Heart left ventricle (tissue), 16 donors: ENCODE measurements around the gene SURF6. TPM values are rescaled to one million over a fixed set of nuclear protein-coding genes. Genes with fewer than 3 reads are reported as not detected.

Experiments
- ATAC-seq, 4 donors: fragments of 200-7000 bp; cut with Tn5 transposase; one replicate each; pipeline ENCODE4 v1.9.1; 2020 to 2022; ENCODE audit warnings: moderate library complexity in 4 of 4, mild to moderate bottlenecking in 3 of 4, moderate number of reproducible peaks in 1 of 4
- DNase-seq, 5 donors: peaks; one replicate each; pipeline ENCODE4 v3.0.0-alpha.2; 2020
- H3K27ac ChIP-seq, 12 donors: fragments of 200-600 bp; sonication (generic) in 4 of 12; one replicate each; pipeline versions ENCODE4 v1.5.0 to v1.8.0; 2016 to 2022; ENCODE audit warnings: mild to moderate bottlenecking in 2 of 12
- H3K27me3 ChIP-seq, 9 donors: fragments of 200-600 bp; sonication (generic) in 2 of 9; one replicate each; pipeline versions ENCODE4 v1.5.1 to v1.8.0; 2016 to 2022; ENCODE audit warnings: mild to moderate bottlenecking in 3 of 9
- H3K36me3 ChIP-seq, 9 donors: fragments of 200-600 bp; sonication (generic) in 2 of 9; one replicate each; pipeline versions ENCODE4 v1.5.0 to v1.8.0; 2018 to 2022; ENCODE audit warnings: mild to moderate bottlenecking in 2 of 9
- H3K4me1 ChIP-seq, 12 donors: fragments of 200-600 bp; sonication (generic) in 4 of 12; one replicate each; pipeline versions ENCODE4 v1.5.0 to v1.8.0; 2016 to 2022; ENCODE audit warnings: mild to moderate bottlenecking in 3 of 12
- H3K4me3 ChIP-seq, 12 donors: fragments of 200-600 bp; sonication (generic) in 4 of 12; one replicate each; pipeline versions ENCODE4 v1.5.0 to v1.8.0; 2017 to 2022; ENCODE audit warnings: mild to moderate bottlenecking in 9 of 12, moderate library complexity in 4 of 12
- H3K9me3 ChIP-seq, 12 donors: fragments of 200-600 bp; sonication (generic) in 4 of 12; one replicate each; pipeline versions ENCODE4 v1.5.0 to v1.8.0; 2016 to 2022; ENCODE audit warnings: mild to moderate bottlenecking in 1 of 12
- CTCF ChIP-seq, 12 donors: fragments of 200-600 bp; sonication (generic) in 4 of 12; IDR thresholded peaks; one replicate each; pipeline versions ENCODE4 v1.5.0 to v1.8.0; 2018 to 2022; ENCODE audit warnings: antibody characterized with exemption in 12 of 12, mild to moderate bottlenecking in 5 of 12
- POLR2A ChIP-seq, 2 donors: fragments of 450-650 bp; IDR thresholded peaks; one replicate each; pipeline ENCODE4 v1.6.1; 2017; ENCODE audit warnings: antibody characterized with exemption in 2 of 2, mild to moderate bottlenecking in 2 of 2, moderate library complexity in 2 of 2
- WGBS, 4 donors: extraction: QIAGEN DNeasy Blood & Tissue Kit in 2 of 4; methylation state at CpG; one replicate each; pipeline versions ENCODE4 v1.1.5 to v1.1.7; 2013 to 2018; 5-methylcytosine and 5-hydroxymethylcytosine counted together
- intact Hi-C, 10 donors: fragments of 100-400 bp; cut with DNase I; formaldehyde crosslinking; loops; one replicate each; pipeline versions ENCODE4 v1.11.1 to v1.14.2; 2022
- polyA plus RNA-seq, 2 donors: library from polyadenylated mRNA; stranded (reverse); fragments of 200-250 nt; gene quantifications; one replicate each; pipeline ENCODE4 v1.2.3, GENCODE V29; 2013
- total RNA-seq, 9 donors: library from RNA; depleted of rRNA in 2 of 9; stranded (reverse); fragments of >200 nt in 2 of 9; fragmentation: NEBNext Ultra II Directional in 3 of 9; extraction: Animal tissue kit (Norgen Biotek cat#: 25700) in 3 of 9; gene quantifications; one replicate each; pipeline versions ENCODE4 v1.1.0 to v1.2.4, GENCODE V29; 2016 to 2023
- donor health status: ischemic (EF 13 %, LVEDD 7.1; RV severe dilation, severe dysfunction).
- donor health status: healthy with polysubstance abuse.
- donor health status: DM: no; HTN: yes; CAD: no.
- donor health status: DM: no; HTN: no; CAD: no.
- donor health status: ischemic (EF 25% LVEDD 6.9; RV normal size, moderate dysfunction).
- donor health status: ischemic (EF 25% LVEDD 5.7; RV mildly dilated, moderate dysfunction).
- donor health status: healthy.
- donor health status: DM: yes; HTN: yes; CAD: no.
- donor health status: ischemic (EF 35%, LVEDD 5.7; RV mildly dilated, moderate dysfunction).
- donor health status: nonischemic (EF 11% LVEDD 7.7; RV severe dilation, severe dysfunction).
- donor health status: DM: yes; HTN: yes; CAD: no.
- donor health status: PGD.
- donor health status: ischemic (EF 29% LVEDD 5.4; RV normal size, mild dysfunction).
- donor health status: nonischemic (EF 23%, LVEDD 6.1; RV moderate dilation, normal function).

SURF6 gene
- total and polyA plus RNA-seq, 11 donors: 9.2 to 19.6 (median 11.1) TPM

GRCh38 chr9:133282464-133283238 lies 53.3 kb downstream of the SURF6 start:
- DNase-seq (no peak), ATAC-seq (no peak)
- Histone ChIP-seq H3K4me1 (no peaks in the 10 kb centered on the region), H3K27ac (no peak overlapping the region), H3K4me3 (no peak overlapping the region), H3K36me3 (no peaks in the 10 kb centered on the region), H3K9me3 (peaks cover 0 to 5% (median 0%) of the 10 kb centered on the region in 12 donors), H3K27me3 (peaks cover 0 to 8% (median 0%) of the 10 kb centered on the region in 9 donors)
- WGBS, 4 donors: 68 to 71% (median 70%) methylated on average over 7 of the region's 7 CpGs
- intact Hi-C loops: no loop called here
- TF ChIP-seq POLR2A (IDR thresholded peaks at IDR 0.05) (no peak), CTCF (IDR thresholded peaks at IDR 0.05) (no peak)

GRCh38 chr9:133280392-133280791 lies 55.6 kb downstream of the SURF6 start:
- no peaks in the 10 kb centered on the region for H3K36me3 ChIP-seq
- no peak overlapping the region for H3K27ac ChIP-seq
- DNase-seq (no peak), ATAC-seq (no peak)
- H3K4me3 ChIP-seq: no peak overlapping the region
- no peak for TF ChIP-seq CTCF (IDR thresholded peaks at IDR 0.05)
- TF ChIP-seq POLR2A (IDR thresholded peaks at IDR 0.05): no peak
- H3K4me1 ChIP-seq: peaks cover 0 to 7% (median 0%) of the 10 kb centered on the region in 12 donors
- intact Hi-C loops: no loop called here
- peaks cover 0 to 5% (median 0%) of the 10 kb centered on the region in 12 donors for H3K9me3 ChIP-seq
- peaks cover 0 to 23% (median 5%) of the 10 kb centered on the region in 9 donors for H3K27me3 ChIP-seq
- WGBS, 4 donors: 51 to 61% (median 55%) methylated on average over 5 of the region's 5 CpGs

Other genes with a start within 250 kb of the SURF6 start
- 10 to 100 TPM; 17.8 to 70.1 (median 26.6) TPM for gene RALGDS, start 214.9 kb downstream of the SURF6 start, total RNA-seq
- 10 to 100 TPM; 18.3 to 24.8 TPM for gene RALGDS, start 214.9 kb downstream of the SURF6 start, polyA plus RNA-seq
- 10 to 100 TPM in 2 of 9 donors, 1 to 10 TPM in 7; 4.6 to 22.5 (median 7.1) TPM for gene GBGT1, start 172.3 kb downstream of the SURF6 start, total RNA-seq
- gene GBGT1, start 172.3 kb downstream of the SURF6 start, polyA plus RNA-seq: 1 to 10 TPM; 5.4 to 7.0 TPM
- not detected for gene OBP2B, start 126.9 kb downstream of the SURF6 start, total RNA-seq
- under 1 TPM in 1 of 2 donors, not detected in 1; 0.38 TPM for gene OBP2B, start 126.9 kb downstream of the SURF6 start, polyA plus RNA-seq
- gene ABO, start 61.0 kb downstream of the SURF6 start, total RNA-seq: 1 to 10 TPM in 8 of 9 donors, under 1 TPM in 1; 0.91 to 3.5 (median 2.1) TPM
- 1 to 10 TPM in 1 of 2 donors, under 1 TPM in 1; 0.43 to 1.9 TPM for gene ABO, start 61.0 kb downstream of the SURF6 start, polyA plus RNA-seq
- gene MED22, start 11.9 kb upstream of the SURF6 start, total RNA-seq: 10 to 100 TPM; 15.5 to 33.8 (median 19.5) TPM
- gene MED22, start 11.9 kb upstream of the SURF6 start, polyA plus RNA-seq: 10 to 100 TPM; 12.3 to 30.7 TPM
- 1,000 to 10,000 TPM in 4 of 9 donors, 100 to 1,000 TPM in 5; 845 to 1,270 (median 964) TPM for gene RPL7A, start 12.0 kb upstream of the SURF6 start, total RNA-seq
- gene RPL7A, start 12.0 kb upstream of the SURF6 start, polyA plus RNA-seq: 1,000 to 10,000 TPM; 1,266 to 2,727 TPM
- 10 to 100 TPM; 36.8 to 58.1 (median 50.9) TPM for gene SURF1, start 20.3 kb upstream of the SURF6 start, total RNA-seq
- gene SURF1, start 20.3 kb upstream of the SURF6 start, polyA plus RNA-seq: 100 to 1,000 TPM in 1 of 2 donors, 10 to 100 TPM in 1; 70.8 to 104 TPM
- 10 to 100 TPM; 10.0 to 24.8 (median 13.6) TPM for gene SURF2, start 20.4 kb upstream of the SURF6 start, total RNA-seq
- gene SURF2, start 20.4 kb upstream of the SURF6 start, polyA plus RNA-seq: 10 to 100 TPM; 31.1 to 41.1 TPM
- gene SURF4, start 39.9 kb upstream of the SURF6 start, total RNA-seq: 100 to 1,000 TPM in 2 of 9 donors, 10 to 100 TPM in 7; 53.8 to 106 (median 77.8) TPM
- gene SURF4, start 39.9 kb upstream of the SURF6 start, polyA plus RNA-seq: 100 to 1,000 TPM in 1 of 2 donors, 10 to 100 TPM in 1; 31.2 to 185 TPM
- gene STKLD1, start 40.2 kb upstream of the SURF6 start, total RNA-seq: under 1 TPM in 7 of 9 donors, not detected in 2; 0.40 to 0.91 (median 0.52) TPM
- under 1 TPM; 0.25 to 0.46 TPM for gene STKLD1, start 40.2 kb upstream of the SURF6 start, polyA plus RNA-seq
- 10 to 100 TPM in 8 of 9 donors, 1 to 10 TPM in 1; 9.6 to 21.5 (median 13.7) TPM for gene REXO4, start 81.8 kb upstream of the SURF6 start, total RNA-seq
- 10 to 100 TPM; 10.7 to 30.6 TPM for gene REXO4, start 81.8 kb upstream of the SURF6 start, polyA plus RNA-seq
- 1 to 10 TPM; 1.0 to 3.7 (median 2.7) TPM for gene ADAMTS13, start 86.2 kb upstream of the SURF6 start, total RNA-seq
- gene ADAMTS13, start 86.2 kb upstream of the SURF6 start, polyA plus RNA-seq: 1 to 10 TPM in 1 of 2 donors, under 1 TPM in 1; 0.64 to 5.8 TPM
- gene CACFD1, start 123.8 kb upstream of the SURF6 start, total RNA-seq: 10 to 100 TPM in 7 of 9 donors, 1 to 10 TPM in 2; 8.0 to 15.3 (median 11.6) TPM
- 10 to 100 TPM; 10.9 to 21.9 TPM for gene CACFD1, start 123.8 kb upstream of the SURF6 start, polyA plus RNA-seq
- gene SLC2A6, start 142.9 kb upstream of the SURF6 start, total RNA-seq: 10 to 100 TPM in 1 of 9 donors, 1 to 10 TPM in 8; 1.8 to 10.4 (median 3.2) TPM
- 1 to 10 TPM; 2.7 to 4.9 TPM for gene SLC2A6, start 142.9 kb upstream of the SURF6 start, polyA plus RNA-seq
- not detected for gene MYMK, start 188.8 kb upstream of the SURF6 start, total RNA-seq
- not detected for gene MYMK, start 188.8 kb upstream of the SURF6 start, polyA plus RNA-seq
- 1 to 10 TPM; 2.3 to 5.1 (median 4.2) TPM for gene ADAMTSL2, start 198.5 kb upstream of the SURF6 start, total RNA-seq
- 1 to 10 TPM; 2.3 to 3.5 TPM for gene ADAMTSL2, start 198.5 kb upstream of the SURF6 start, polyA plus RNA-seq